GM10248 (cell line): ENCODE measurements around the gene DPCD.

Experiments
- CTCF ChIA-PET: fragments of 300-600 bp; sonication (Branson Sonifier 250); formaldehyde crosslinking; extraction: SDS; loops from one replicate; lab custom pipeline; 2021; ENCODE audit warnings: antibody characterized with exemption; lab: Yijun Ruan, JAX
- POLR2A ChIA-PET: fragments of 350-650 bp; sonication (Branson Sonifier 250); formaldehyde crosslinking; extraction: SDS; loops from one replicate; lab custom pipeline; 2020; ENCODE audit warnings: antibody characterized with exemption; lab: Yijun Ruan, JAX
- DNase-seq: peaks from one replicate; pipeline ENCODE4 v3.0.0; 2012; ENCODE audit errors: extremely low spot score
- TF ChIP-seq, protein P1 (sequence below): IDR thresholded peaks from 2 replicates; pipeline ENCODE4 v1.5.1; 2012; ENCODE audit warnings: mild to moderate bottlenecking, low read depth; ENCODE audit errors: extremely low read depth, missing control alignments, control extremely low read depth

Gene DPCD

DNA sequence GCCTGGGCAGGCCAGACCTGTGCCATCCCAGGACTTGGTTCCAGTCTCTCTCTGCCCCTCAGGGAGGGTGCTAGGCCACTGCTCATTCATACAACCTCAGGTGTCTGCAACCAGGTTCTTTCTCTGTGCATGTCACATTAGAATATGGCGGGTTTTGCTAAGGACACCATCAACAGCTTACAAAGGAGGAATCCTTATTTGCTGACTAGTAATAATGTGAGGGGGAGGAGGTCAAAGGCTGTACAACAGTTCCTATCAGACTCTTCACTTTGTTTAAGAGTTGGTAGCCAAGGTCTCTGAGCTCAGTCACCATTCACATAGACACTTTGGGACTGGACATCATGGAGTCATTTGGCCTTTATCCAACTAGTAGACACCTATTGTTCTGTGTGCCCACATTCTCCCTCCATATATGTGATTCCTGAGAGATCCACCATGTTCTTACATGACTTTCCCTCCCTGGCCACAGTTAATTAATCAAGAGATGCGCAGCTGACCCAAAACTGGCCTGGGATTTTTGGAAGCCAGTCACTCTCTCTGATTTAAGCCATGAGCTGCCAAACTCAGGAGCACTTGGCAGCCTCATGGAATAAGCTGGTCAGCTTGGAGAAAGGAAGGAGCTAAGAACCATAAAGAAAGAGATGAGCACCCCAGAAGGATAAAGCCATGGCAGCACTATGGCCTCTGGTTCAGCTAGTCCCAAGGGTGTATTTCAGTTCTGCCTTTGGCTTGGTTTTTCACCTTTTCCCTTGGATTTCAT lies 51.2 kb downstream of the DPCD start:
- ChIA-PET CTCF (interaction anchor here (0.8 to 2.4 kb wide), 9 partner anchors 9 to 142 kb away, joined by 3 to 8 read pairs (median 4); no protein-coding TSS in a partner anchor), POLR2A (no interaction called here)
- TF ChIP-seq, protein P1, sequence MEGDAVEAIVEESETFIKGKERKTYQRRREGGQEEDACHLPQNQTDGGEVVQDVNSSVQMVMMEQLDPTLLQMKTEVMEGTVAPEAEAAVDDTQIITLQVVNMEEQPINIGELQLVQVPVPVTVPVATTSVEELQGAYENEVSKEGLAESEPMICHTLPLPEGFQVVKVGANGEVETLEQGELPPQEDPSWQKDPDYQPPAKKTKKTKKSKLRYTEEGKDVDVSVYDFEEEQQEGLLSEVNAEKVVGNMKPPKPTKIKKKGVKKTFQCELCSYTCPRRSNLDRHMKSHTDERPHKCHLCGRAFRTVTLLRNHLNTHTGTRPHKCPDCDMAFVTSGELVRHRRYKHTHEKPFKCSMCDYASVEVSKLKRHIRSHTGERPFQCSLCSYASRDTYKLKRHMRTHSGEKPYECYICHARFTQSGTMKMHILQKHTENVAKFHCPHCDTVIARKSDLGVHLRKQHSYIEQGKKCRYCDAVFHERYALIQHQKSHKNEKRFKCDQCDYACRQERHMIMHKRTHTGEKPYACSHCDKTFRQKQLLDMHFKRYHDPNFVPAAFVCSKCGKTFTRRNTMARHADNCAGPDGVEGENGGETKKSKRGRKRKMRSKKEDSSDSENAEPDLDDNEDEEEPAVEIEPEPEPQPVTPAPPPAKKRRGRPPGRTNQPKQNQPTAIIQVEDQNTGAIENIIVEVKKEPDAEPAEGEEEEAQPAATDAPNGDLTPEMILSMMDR, result no peak
- DNase-seq, result no peak

DNA sequence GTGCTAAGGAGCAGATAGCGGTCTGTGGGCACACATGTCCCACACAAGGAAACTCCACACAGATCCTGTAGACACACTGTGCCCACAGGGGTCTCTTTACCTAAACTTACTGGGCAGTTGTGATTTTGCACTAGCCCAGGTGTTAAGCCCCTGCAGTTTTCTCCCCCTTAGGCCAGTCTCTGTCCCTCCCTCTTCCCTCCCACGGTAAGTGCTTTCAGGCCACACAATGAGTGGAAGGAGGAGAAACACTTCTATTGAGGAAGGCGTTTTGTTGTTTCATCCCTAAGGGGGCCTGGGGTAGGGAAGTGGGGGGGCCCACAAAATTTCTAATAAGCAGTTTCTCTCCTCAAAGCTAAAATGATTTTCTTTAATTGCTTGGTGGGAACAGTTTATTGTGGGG lies 55.4 kb downstream of the DPCD start:
- TF ChIP-seq, protein P1, result no peak
- no peak for DNase-seq
- ChIA-PET CTCF (no interaction called here), POLR2A (interaction anchor here (0.6 kb wide), 1 partner anchor 1722 kb away, joined by 5 read pairs; no protein-coding TSS in a partner anchor)

DNA sequence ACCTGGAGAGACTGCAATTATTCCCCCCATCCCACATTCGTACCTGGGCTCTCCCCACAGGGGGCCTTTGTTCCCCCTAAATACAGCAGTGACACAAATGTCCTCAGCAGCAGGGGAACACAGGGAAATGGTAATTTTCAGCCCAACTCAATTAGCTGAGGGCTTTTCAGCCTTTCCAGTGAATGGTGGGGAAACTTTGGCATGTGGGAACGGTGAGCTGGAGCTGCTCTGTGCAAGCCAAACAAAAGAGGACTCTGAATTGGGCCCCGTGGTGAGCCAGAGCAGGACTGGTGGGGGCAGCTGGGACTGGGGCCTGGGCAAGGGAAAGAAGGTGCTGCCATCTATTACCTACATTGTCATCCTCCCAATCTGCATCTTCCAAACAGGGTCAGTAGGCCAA lies 55.9 kb downstream of the DPCD start:
- POLR2A ChIA-PET, result no interaction called here
- TF ChIP-seq, protein P1, result no peak
- no peak for DNase-seq
- CTCF ChIA-PET, result no interaction called here

DNA sequence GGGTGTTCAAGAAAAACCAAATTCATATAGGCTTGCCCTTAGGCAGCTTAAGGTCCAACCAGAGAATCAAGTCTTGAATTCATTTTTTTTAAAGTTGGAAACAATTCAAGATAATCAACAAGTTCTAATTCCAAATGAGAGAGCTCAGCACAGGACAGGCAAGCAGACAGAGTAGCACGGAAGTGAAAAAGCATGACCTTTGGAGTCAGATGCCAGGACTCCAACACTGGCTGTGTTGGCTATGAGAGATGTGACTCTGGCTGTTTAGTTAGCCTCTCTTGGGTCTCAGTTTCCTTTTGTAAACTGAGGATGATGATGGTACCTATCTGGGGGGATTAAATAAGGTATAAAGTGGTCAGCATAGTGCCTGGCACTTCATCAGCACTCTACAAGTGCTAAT lies 57.5 kb downstream of the DPCD start:
- TF ChIP-seq, protein P1, result no peak
- no peak for DNase-seq
- ChIA-PET POLR2A (no interaction called here), CTCF (interaction anchor here (0.8 to 1.4 kb wide), 2 partner anchors 11 to 15 kb away, joined by 3 read pairs; no protein-coding TSS in a partner anchor)

DNA sequence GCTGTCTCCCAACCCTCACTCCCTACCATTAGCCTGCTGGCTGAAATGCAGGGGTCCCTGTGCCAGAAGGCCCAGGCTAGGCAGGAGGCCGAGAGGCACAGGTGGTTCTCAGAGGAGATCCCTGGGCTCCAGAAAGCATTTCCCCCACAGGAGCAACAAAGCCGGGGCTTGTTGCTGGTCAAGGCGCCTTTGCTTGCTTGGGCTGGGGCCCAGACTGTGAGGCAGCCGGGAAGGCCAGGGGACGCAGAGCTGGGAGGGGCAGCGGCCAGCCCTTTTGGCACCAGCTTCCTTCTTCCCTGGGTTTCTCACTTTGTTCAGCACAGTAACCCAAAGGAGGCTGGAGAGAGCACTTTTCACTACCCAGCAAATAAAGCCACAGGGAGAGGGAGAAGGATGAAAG lies 58.2 kb downstream of the DPCD start:
- TF ChIP-seq, protein P1, result no peak
- ChIA-PET POLR2A (no interaction called here), CTCF (interaction anchor here (0.8 to 1.4 kb wide), 2 partner anchors 15 to 44 kb away, joined by 3 to 5 read pairs; no protein-coding TSS in a partner anchor)
- DNase-seq, result no peak

DNA sequence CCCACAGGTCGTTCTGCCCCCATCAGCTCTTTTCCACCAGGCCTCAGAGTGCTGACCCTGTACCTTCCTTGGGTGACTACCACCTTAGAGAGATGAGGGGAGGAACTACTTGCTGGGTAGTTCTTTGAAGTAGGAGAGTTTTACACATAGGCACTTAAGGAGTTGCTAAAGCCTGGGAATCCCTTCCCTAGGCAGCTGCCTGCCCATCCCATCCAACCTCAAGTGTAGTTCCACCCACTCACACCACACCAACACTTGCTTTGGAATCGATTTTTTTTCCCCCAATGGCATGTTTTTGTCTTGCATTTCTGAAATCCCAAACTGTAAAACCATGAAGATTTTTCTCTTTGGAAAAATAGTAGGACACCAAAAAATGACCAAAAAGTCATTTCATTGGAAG lies 59.1 kb downstream of the DPCD start:
- DNase-seq, result no peak
- ChIA-PET CTCF (interaction anchor here (1.1 to 1.8 kb wide), 3 partner anchors 8 to 134 kb away, joined by 3 to 6 read pairs (median 5); no protein-coding TSS in a partner anchor), POLR2A (no interaction called here)
- TF ChIP-seq, protein P1, result no peak
